ENCODE results near the gene OBSL1.

- TF ChIP-seq CTCF (IDR thresholded peaks at IDR 0.05) (no peak), POLR2A (IDR thresholded peaks at IDR 0.05) (no peak)
Observed at GRCh38 chr2:219557320-219557719, 14.0 kb downstream of the OBSL1 start.
